Measurements from ENCODE around the gene WDR43. TPM values are rescaled to one million over a fixed set of nuclear protein-coding genes. Genes with fewer than 3 reads are reported as not detected.

The WDR43 gene
- total and polyA plus RNA-seq, 5 experiments from 2014 or later: 35.1 to 73.2 (median 44.8) TPM

DNA sequence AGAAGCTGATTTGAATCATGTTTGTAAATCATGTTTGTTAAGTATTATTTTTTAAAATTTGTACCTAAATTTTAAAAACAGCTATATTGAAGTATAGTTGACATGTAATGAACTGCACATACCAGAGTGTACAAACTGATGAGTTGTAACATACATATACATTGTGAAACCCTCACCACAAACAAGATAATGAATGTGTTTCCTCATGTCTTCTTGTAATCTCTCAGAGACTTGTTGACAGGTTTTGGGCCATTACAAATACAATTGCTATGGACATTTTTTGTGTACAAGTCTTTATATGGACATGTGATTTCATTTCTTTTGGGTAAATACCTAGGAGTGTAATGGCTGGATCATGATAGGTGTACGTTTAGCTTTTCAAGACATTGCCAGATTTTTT lies 21.5 kb downstream of the WDR43 start:
- no peaks in the 10 kb centered on the region for H3K27me3 Mint-ChIP-seq
- H3K36me3 Mint-ChIP-seq: peaks cover 4 to 81% (median 30%) of the 10 kb centered on the region in 3 donors
- POLR2A ChIA-PET: interaction anchor here (1.0 kb wide), 1 partner anchor 21 kb away, joined by 3 read pairs; the partner anchor contains the start of gene WDR43
- peak overlapping the region in 2 of 10 donors; percentile 13 to 48 for H3K27ac Mint-ChIP-seq
- H3K9me3 Mint-ChIP-seq: no peaks in the 10 kb centered on the region
- ATAC-seq (no peak), DNase-seq (no peak)
- H3K4me1 Mint-ChIP-seq: peaks cover 0 to 9% (median 3%) of the 10 kb centered on the region in 4 donors
- no peak overlapping the region for H3K4me3 Mint-ChIP-seq

DNA sequence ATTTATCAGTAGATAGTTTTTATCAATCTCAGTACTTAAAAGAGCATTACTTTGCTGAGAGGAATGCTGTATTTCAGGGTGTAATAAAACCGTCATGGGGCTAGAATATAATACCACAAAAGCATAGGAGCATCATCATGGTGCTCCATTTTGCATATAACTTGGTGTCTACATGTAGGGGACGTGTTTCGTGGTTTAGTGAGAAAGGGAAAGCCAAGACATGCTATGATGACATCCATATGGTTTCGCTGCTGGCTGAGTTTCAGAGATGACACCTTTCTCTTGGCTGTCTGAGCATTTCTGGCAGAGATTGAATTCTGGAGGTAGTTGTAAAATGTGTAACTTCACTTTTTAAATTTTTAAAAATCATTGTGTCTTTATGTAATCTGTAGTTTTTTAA lies 32.4 kb downstream of the WDR43 start:
- H3K9me3 Mint-ChIP-seq: no peaks in the 10 kb centered on the region
- no peak overlapping the region for H3K4me3 Mint-ChIP-seq
- DNase-seq: no peak
- POLR2A ChIA-PET: no interaction called here
- peaks cover 0 to 13% (median 5%) of the 10 kb centered on the region in 4 donors for H3K4me1 Mint-ChIP-seq
- H3K27me3 Mint-ChIP-seq: no peaks in the 10 kb centered on the region
- H3K27ac Mint-ChIP-seq: peak overlapping the region in 1 of 10 donors; percentile 3
- peaks cover 0 to 98% (median 29%) of the 10 kb centered on the region in 3 donors for H3K36me3 Mint-ChIP-seq
- ATAC-seq: no peak

DNA sequence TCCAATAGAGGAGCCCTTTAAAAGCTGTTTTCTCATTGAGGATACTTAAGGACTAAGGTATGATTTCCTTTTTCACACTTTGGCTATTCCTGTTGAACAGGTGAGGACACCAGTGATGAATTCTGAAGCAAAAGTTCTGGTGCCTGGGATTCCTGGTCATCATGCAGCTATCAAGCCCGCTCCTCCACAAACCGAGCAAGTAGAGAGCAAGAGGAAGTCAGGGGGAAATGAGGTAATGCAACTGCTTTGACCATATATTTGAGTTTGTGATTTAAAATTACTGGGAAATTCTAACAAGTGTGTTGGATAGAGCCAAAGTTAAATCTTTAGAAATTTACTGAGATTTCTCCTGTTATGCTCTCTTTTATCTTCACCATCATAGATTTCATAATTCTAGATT lies 33.0 kb downstream of the WDR43 start:
- no peak overlapping the region for H3K4me3 Mint-ChIP-seq
- no peak for DNase-seq
- no peak for ATAC-seq
- H3K27ac Mint-ChIP-seq: peak overlapping the region in 3 of 10 donors; percentile 3 to 43 (median 37)
- POLR2A ChIA-PET: no interaction called here
- no peaks in the 10 kb centered on the region for H3K27me3 Mint-ChIP-seq
- H3K36me3 Mint-ChIP-seq: peaks cover 0 to 98% (median 29%) of the 10 kb centered on the region in 3 donors
- peaks cover 0 to 13% (median 5%) of the 10 kb centered on the region in 4 donors for H3K4me1 Mint-ChIP-seq
- H3K9me3 Mint-ChIP-seq: no peaks in the 10 kb centered on the region

DNA sequence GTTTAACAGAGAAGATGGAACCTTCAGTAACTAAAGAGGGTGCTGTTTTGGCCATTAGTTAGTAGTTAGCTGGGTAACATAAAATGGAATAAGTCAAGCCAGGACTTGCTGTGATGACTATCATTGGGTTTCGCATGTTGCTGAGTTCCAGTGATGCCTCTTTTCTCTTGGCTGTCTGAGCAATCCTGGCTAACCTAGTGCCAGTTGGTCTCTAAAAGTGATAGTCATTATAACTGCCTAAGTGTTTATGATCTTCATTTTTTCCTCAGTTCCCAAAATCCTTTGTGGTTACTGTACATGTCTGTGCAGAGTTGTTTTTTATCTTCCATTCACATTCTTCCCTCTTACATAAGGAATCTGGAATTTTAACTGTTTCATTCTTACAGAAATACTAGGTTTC lies 33.4 kb downstream of the WDR43 start:
- H3K36me3 Mint-ChIP-seq: peaks cover 0 to 95% (median 26%) of the 10 kb centered on the region in 3 donors
- ATAC-seq (no peak), DNase-seq (no peak)
- H3K27me3 Mint-ChIP-seq: no peaks in the 10 kb centered on the region
- POLR2A ChIA-PET: no interaction called here
- no peaks in the 10 kb centered on the region for H3K9me3 Mint-ChIP-seq
- peak overlapping the region in 3 of 10 donors; percentile 3 to 43 (median 9) for H3K27ac Mint-ChIP-seq
- peaks cover 0 to 10% (median 5%) of the 10 kb centered on the region in 4 donors for H3K4me1 Mint-ChIP-seq
- no peak overlapping the region for H3K4me3 Mint-ChIP-seq

DNA sequence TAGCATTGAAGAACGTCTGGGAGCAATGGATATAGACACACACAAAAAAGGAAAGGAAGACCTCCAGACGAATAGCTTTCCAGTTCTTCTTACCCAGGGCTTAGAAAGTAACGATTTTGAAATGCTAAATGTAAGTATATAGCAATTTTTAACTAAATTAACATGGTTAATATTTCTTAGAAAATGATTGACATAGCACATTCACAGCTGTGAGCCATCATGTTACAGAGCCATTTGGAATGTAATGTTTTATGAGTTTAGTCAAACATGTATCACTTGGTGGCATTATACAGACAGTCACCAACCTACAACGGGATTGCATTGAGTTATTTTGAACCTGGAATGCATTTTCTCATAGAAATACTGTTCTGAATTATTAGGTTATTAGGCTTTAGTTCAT lies 35.1 kb downstream of the WDR43 start:
- ATAC-seq (no peak), DNase-seq (no peak)
- H3K4me1 Mint-ChIP-seq: peaks cover 0 to 5% (median 0%) of the 10 kb centered on the region in 4 donors
- POLR2A ChIA-PET: no interaction called here
- H3K9me3 Mint-ChIP-seq: no peaks in the 10 kb centered on the region
- H3K4me3 Mint-ChIP-seq: no peak overlapping the region
- no peak overlapping the region for H3K27ac Mint-ChIP-seq
- no peaks in the 10 kb centered on the region for H3K27me3 Mint-ChIP-seq
- H3K36me3 Mint-ChIP-seq: peaks cover 0 to 92% (median 23%) of the 10 kb centered on the region in 3 donors

DNA sequence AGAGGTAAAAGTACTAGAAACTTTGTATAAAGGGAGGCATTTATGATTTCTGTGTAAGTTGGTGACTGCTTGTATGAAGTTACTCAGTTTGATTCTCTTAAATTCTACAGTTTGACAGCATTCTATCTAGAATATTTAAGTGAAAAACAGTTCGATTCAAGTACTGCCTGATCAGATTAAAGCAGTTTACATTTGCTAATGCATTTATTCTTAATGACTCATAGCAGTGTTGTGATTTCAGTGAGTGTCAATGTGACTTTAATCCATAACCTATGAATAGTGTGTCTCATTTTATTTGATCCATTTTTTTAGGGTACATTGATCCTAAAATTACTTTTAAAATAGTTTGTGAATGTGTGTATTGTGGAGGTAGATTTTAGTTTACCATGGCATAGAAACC lies 35.7 kb downstream of the WDR43 start:
- H3K27ac Mint-ChIP-seq: no peak overlapping the region
- DNase-seq (no peak), ATAC-seq (no peak)
- no peaks in the 10 kb centered on the region for H3K27me3 Mint-ChIP-seq
- peaks cover 0 to 92% (median 21%) of the 10 kb centered on the region in 3 donors for H3K36me3 Mint-ChIP-seq
- H3K9me3 Mint-ChIP-seq: no peaks in the 10 kb centered on the region
- POLR2A ChIA-PET: no interaction called here
- H3K4me3 Mint-ChIP-seq: no peak overlapping the region
- H3K4me1 Mint-ChIP-seq: peaks cover 0 to 5% (median 0%) of the 10 kb centered on the region in 4 donors

DNA sequence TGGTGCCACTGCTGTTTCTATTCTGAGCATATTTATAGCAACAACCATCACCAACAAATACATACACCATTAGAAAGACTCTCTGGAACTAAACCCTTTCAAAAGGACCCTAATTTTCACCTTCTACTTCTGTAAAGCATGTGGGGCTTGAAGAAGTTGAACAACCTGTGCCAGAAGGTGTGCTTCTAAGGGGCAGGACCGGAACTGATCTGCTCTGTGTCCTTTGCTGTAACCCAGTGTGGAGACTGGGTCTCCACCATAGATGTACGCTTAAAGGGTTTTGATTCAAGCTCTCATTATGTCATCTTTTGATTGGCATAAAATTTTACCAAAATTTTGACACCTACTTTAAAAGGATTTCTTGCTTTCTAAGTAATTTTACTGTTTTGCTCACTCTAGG lies 40.3 kb downstream of the WDR43 start:
- Mint-ChIP-seq H3K27ac (no peak overlapping the region), H3K4me1 (peaks cover 0 to 3% (median 0%) of the 10 kb centered on the region in 4 donors), H3K36me3 (peaks cover 0 to 88% (median 12%) of the 10 kb centered on the region in 3 donors), H3K4me3 (no peak overlapping the region), H3K9me3 (no peaks in the 10 kb centered on the region), H3K27me3 (no peaks in the 10 kb centered on the region)
- no peak for ATAC-seq
- DNase-seq: no peak
- POLR2A ChIA-PET: no interaction called here

DNA sequence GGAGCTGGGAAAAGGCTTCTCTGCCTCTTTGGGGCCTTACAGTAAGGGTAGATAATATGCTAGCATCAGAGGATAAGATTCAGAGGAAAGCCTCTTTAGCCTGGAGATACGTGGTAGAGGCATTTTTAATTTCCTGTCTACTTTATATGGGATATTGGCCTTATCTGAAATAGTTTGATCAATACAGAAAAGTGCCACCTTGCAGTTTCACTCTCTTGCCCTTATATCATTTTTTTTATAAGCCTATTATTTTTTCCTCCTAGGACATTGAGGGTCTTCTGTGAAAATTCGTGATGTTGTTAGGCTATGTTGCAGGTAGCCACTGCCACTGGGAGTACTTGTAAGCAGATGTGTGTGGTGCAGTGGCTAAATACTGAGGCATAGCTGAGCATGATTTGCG lies 46.5 kb downstream of the WDR43 start:
- H3K27ac Mint-ChIP-seq: peak overlapping the region in 5 of 10 donors; percentile 9 to 63 (median 31)
- POLR2A ChIA-PET: no interaction called here

DNA sequence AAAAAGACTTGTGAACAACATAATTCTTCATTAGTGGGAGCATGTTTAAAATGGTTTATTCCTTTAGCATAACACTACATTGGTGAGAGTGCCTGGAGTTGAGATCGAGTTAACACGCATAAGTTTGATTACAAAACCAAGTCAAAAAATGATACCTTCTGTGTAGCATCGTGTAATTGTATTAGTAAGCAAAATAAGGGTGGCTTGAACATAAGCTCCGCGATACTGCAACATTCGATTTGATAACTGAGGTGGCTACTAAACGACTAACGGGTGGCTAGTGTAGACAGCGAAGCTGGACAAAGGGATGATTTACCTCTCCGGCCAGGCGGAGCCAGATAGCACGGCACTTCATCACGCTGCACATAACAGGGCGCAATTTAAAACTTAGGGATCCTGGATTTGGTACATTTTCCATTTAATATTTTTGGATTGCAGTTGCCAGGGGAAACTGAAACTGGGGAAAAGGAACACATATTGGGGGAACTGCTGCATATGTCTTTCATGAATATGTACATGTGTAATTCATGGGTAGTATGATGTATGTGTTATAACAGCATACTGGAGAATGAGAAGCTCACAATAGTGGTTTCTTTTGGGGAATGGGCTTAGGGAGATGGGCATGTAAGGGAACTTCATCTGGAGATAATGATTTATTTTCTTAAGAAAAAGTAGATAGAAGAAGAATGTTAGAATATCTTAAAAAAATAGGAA lies 50.2 kb downstream of the WDR43 start:
- no peak overlapping the region for H3K4me3 Mint-ChIP-seq
- DNase-seq: no peak
- H3K27ac Mint-ChIP-seq: peak overlapping the region in 2 of 10 donors; percentile 19 to 54
- no peak for ATAC-seq
- H3K9me3 Mint-ChIP-seq: peaks cover 0 to 3% (median 0%) of the 10 kb centered on the region in 9 donors
- H3K36me3 Mint-ChIP-seq: peaks cover 10 to 83% (median 56%) of the 10 kb centered on the region in 3 donors
- POLR2A ChIA-PET: no interaction called here
- no peaks in the 10 kb centered on the region for H3K27me3 Mint-ChIP-seq
- H3K4me1 Mint-ChIP-seq: peaks cover 0 to 6% (median 0%) of the 10 kb centered on the region in 4 donors

More for the DNA sequence above, 46.5 kb downstream of the WDR43 start:
- ATAC-seq: no peak
- H3K36me3 Mint-ChIP-seq: peaks cover 5 to 91% (median 41%) of the 10 kb centered on the region in 3 donors
- H3K4me1 Mint-ChIP-seq: peaks cover 0 to 7% (median 0%) of the 10 kb centered on the region in 4 donors
- no peaks in the 10 kb centered on the region for H3K9me3 Mint-ChIP-seq
- no peak for DNase-seq
- H3K27me3 Mint-ChIP-seq: no peaks in the 10 kb centered on the region
- H3K4me3 Mint-ChIP-seq: no peak overlapping the region

- ATAC-seq (no peak), DNase-seq (no peak)
- POLR2A ChIA-PET: no interaction called here
- Mint-ChIP-seq H3K36me3 (peaks cover 4 to 50% (median 43%) of the 10 kb centered on the region in 3 donors), H3K27me3 (no peaks in the 10 kb centered on the region), H3K4me1 (peaks cover 0 to 16% (median 4%) of the 10 kb centered on the region in 4 donors), H3K9me3 (peaks cover 0 to 3% (median 0%) of the 10 kb centered on the region in 9 donors), H3K27ac (peak overlapping the region in 1 of 10 donors; percentile 31), H3K4me3 (no peak overlapping the region)
These were observed 53.7 kb downstream of the WDR43 start for GRCh38 chr2:28948160-28948559.

DNA sequence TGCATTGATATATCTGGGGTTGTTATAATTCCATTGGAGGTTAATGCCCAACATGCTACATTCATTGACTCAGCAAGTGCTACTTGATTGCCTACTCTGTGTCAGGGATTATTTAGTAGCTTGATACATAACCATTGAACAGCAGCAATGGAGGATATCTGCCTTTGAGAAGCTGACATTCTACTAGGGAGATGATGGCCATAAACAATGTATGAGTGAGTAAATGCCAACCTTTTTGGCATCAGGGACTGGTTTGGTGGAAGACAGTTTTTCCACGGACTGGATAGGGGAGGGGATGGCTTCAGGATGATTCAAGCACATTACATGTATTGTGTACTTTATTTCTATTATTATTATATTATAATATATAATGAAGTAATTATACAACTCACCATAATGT lies 54.7 kb downstream of the WDR43 start:
- H3K4me1 Mint-ChIP-seq: peaks cover 0 to 16% (median 6%) of the 10 kb centered on the region in 4 donors
- POLR2A ChIA-PET: no interaction called here
- no peak overlapping the region for H3K4me3 Mint-ChIP-seq
- DNase-seq (no peak), ATAC-seq (no peak)
- H3K27ac Mint-ChIP-seq: no peak overlapping the region
- H3K9me3 Mint-ChIP-seq: peaks cover 0 to 3% (median 0%) of the 10 kb centered on the region in 9 donors
- peaks cover 4 to 41% (median 34%) of the 10 kb centered on the region in 3 donors for H3K36me3 Mint-ChIP-seq
- no peaks in the 10 kb centered on the region for H3K27me3 Mint-ChIP-seq

- no peak for ATAC-seq
- peaks cover 0 to 16% (median 6%) of the 10 kb centered on the region in 4 donors for H3K4me1 Mint-ChIP-seq
- no peaks in the 10 kb centered on the region for H3K27me3 Mint-ChIP-seq
- peaks cover 0 to 3% (median 0%) of the 10 kb centered on the region in 9 donors for H3K9me3 Mint-ChIP-seq
- no peak for DNase-seq
- peak overlapping the region in 2 of 10 donors; percentile 2 to 14 for H3K27ac Mint-ChIP-seq
- H3K4me3 Mint-ChIP-seq: no peak overlapping the region
- H3K36me3 Mint-ChIP-seq: peaks cover 4 to 36% (median 30%) of the 10 kb centered on the region in 3 donors
- POLR2A ChIA-PET: no interaction called here
These were observed 55.3 kb downstream of the WDR43 start for GRCh38 chr2:28949617-28950305.
